Osteoblast (primary cell): ENCODE data around the gene INTU. TPM values are rescaled to one million over a fixed set of nuclear protein-coding genes. Genes with fewer than 3 reads are reported as not detected.

ENCODE experiments used
- DNase-seq: peaks from one replicate; pipeline ENCODE4 v3.0.0; 2011; ENCODE audit warnings: low spot score, mixed read lengths; ENCODE audit not compliant: insufficient read length; ENCODE audit errors: missing footprints
- H2AFZ ChIP-seq: 2 replicates; pipeline ENCODE4 v1.6.0; 2011; ENCODE audit warnings: mild to moderate bottlenecking, low read length
- H3K27ac ChIP-seq: 2 replicates; pipeline ENCODE4 v1.5.1; 2011; ENCODE audit warnings: mild to moderate bottlenecking, low read depth, low read length, moderate library complexity
- H3K27me3 ChIP-seq: 2 replicates; pipeline ENCODE4 v1.6.0; 2012; ENCODE audit warnings: mild to moderate bottlenecking, control low read depth, inconsistent platforms, low read length, moderate library complexity; ENCODE audit not compliant: insufficient read depth
- H3K36me3 ChIP-seq: 2 replicates; pipeline ENCODE4 v1.5.1; 2011; ENCODE audit warnings: mild to moderate bottlenecking, low read length, control low read depth, moderate library complexity; ENCODE audit not compliant: insufficient read depth
- H3K4me1 ChIP-seq: 2 replicates; pipeline ENCODE4 v1.5.1; 2011; ENCODE audit warnings: mild to moderate bottlenecking, low read length, control low read depth, moderate library complexity; ENCODE audit not compliant: insufficient read depth
- H3K4me2 ChIP-seq: 2 replicates; pipeline ENCODE4 v1.6.0; 2011; ENCODE audit warnings: mild to moderate bottlenecking, low read length; ENCODE audit not compliant: insufficient read depth
- H3K4me3 ChIP-seq: fragments of 200-600 bp; sonication (generic); 3 replicates; pipeline ENCODE4 v1.5.1; 2012; ENCODE audit warnings: mild to moderate bottlenecking, low read length, inconsistent platforms; ENCODE audit not compliant: insufficient read depth
- H3K79me2 ChIP-seq: 2 replicates; pipeline ENCODE4 v1.6.0; 2012; ENCODE audit warnings: mild to moderate bottlenecking, low read length, control low read depth, inconsistent platforms; ENCODE audit not compliant: insufficient read depth
- H3K9me3 ChIP-seq: 2 replicates; pipeline ENCODE4 v1.5.1; 2011; ENCODE audit warnings: low read depth, low read length, control low read depth
- H4K20me1 ChIP-seq: 2 replicates; pipeline ENCODE4 v1.6.0; 2012; ENCODE audit warnings: mild to moderate bottlenecking, low read length, control low read depth; ENCODE audit not compliant: insufficient read depth
- CTCF ChIP-seq: IDR thresholded peaks from 2 replicates; pipeline ENCODE4 v1.5.1; 2011; ENCODE audit warnings: mild to moderate bottlenecking, low read depth, low read length, moderate library complexity; ENCODE audit errors: extremely low read depth
- total RNA-seq: library from RNA; depleted of rRNA; stranded (reverse); fragments of >200 nt; gene quantifications from 2 replicates; pipeline ENCODE4 v1.2.3, GENCODE V29; 2012

Gene INTU
- total RNA-seq, 1 donor, result 7.6 TPM

GRCh38 chr4:127747883-127748282 is 115.1 kb downstream of the INTU start:
- Histone ChIP-seq H3K4me3 (no peak overlapping the region), H3K4me1 (no peaks in the 10 kb centered on the region), H3K36me3 (no peaks in the 10 kb centered on the region), H3K4me2 (no peak overlapping the region), H3K79me2 (no peaks in the 10 kb centered on the region), H3K27me3 (no peaks in the 10 kb centered on the region), H4K20me1 (no peaks in the 10 kb centered on the region), H2AFZ (no peak overlapping the region), H3K9me3 (no peaks in the 10 kb centered on the region), H3K27ac (no peak overlapping the region)
- no peak for DNase-seq
- no peak for TF ChIP-seq CTCF

DNA sequence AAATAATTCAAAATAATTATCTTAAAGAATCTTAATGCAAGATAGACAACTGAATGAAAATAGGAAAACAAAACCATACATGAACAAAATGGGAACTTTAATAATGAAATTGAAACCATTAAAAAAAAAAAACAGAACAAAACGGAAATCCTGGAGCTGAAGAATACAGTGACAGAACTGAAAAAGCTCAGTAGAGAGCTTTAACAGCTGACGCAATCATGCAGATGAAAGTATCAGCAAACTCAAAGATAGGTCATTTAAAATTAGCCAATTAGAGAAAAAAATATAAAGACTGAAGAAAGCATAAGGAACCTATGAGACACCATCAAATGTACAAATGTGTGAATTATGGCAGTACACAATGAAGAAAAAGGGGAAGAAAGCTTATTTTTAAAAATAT is 116.2 kb downstream of the INTU start:
- H3K4me3 ChIP-seq, result no peak overlapping the region
- no peaks in the 10 kb centered on the region for H4K20me1 ChIP-seq
- H2AFZ ChIP-seq, result no peak overlapping the region
- DNase-seq, result no peak
- no peaks in the 10 kb centered on the region for H3K79me2 ChIP-seq
- no peaks in the 10 kb centered on the region for H3K27me3 ChIP-seq
- no peaks in the 10 kb centered on the region for H3K36me3 ChIP-seq
- H3K9me3 ChIP-seq, result no peaks in the 10 kb centered on the region
- H3K4me1 ChIP-seq, result no peaks in the 10 kb centered on the region
- no peak overlapping the region for H3K4me2 ChIP-seq
- H3K27ac ChIP-seq, result no peak overlapping the region
- TF ChIP-seq CTCF, result no peak

DNA sequence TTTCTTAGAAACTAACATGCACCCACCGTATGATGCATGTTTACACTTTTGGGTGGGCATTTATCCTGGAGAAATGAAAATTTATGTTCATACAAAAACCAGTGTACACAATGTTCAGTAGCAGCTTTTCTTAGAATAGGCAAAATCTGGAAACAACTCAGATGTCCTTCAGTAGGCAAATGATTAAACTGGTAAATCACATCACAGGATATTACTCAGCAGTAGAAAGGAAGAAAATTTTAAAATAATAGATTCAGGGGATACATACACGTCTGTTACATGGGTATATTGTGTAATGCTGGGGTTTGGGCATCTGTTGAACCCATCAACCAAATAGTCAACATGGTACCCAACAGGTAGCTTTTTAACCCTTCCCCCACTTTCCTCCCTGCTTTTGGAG is 124.1 kb downstream of the INTU start:
- Histone ChIP-seq H3K36me3 (no peaks in the 10 kb centered on the region), H3K4me1 (no peaks in the 10 kb centered on the region), H3K79me2 (no peaks in the 10 kb centered on the region), H2AFZ (no peak overlapping the region), H3K4me2 (no peak overlapping the region), H3K27me3 (no peaks in the 10 kb centered on the region), H3K27ac (no peak overlapping the region), H4K20me1 (no peaks in the 10 kb centered on the region), H3K4me3 (no peak overlapping the region), H3K9me3 (no peaks in the 10 kb centered on the region)
- no peak for TF ChIP-seq CTCF
- DNase-seq, result no peak

DNA sequence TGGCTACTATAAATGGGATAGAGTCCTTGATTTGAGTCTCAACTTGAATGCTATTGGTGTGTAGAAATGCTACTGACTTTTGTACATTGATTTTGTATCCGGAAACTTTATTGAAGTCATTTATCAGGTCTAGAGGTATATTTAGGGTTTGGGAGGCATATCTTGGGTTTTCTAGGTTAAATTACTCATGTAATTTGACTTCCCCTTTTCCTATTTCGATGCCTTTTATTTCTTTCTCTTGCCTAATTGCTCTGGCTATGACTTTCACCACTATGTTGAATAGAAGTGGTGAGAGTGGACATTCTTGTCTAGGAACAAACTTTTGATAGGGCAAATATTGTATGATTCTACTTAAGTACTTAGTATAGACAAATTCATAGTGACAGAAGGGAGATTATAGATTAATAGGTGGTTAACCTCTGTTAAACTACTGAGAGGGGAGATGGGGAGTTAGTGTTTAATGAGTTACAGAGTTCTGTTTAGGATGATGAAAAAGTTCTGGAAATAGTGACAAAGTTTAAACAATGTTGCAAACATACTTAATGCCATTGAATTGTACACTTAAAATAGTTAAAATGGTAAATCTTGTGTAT is 126.6 kb downstream of the INTU start:
- H3K4me2 ChIP-seq, result no peak overlapping the region
- H3K9me3 ChIP-seq, result no peaks in the 10 kb centered on the region
- H3K4me3 ChIP-seq, result no peak overlapping the region
- no peak overlapping the region for H3K27ac ChIP-seq
- no peaks in the 10 kb centered on the region for H3K4me1 ChIP-seq
- H3K27me3 ChIP-seq, result no peaks in the 10 kb centered on the region
- H2AFZ ChIP-seq, result no peak overlapping the region
- DNase-seq, result no peak
- no peaks in the 10 kb centered on the region for H4K20me1 ChIP-seq
- H3K79me2 ChIP-seq, result no peaks in the 10 kb centered on the region
- H3K36me3 ChIP-seq, result no peaks in the 10 kb centered on the region
- TF ChIP-seq CTCF, result no peak
